GM18951 (cell line): Measurements from ENCODE around the gene LARP6.
"Not testable (repeated sequence)": the region's sequence is repeated elsewhere in the genome, so short reads cannot be mapped to it uniquely, and the experiment has no call there.

Source experiments
- POLR2A ChIP-seq: IDR thresholded peaks from 4 replicates; pipeline ENCODE4 v1.6.1; 2011; ENCODE audit warnings: mild to moderate bottlenecking; ENCODE audit not compliant: insufficient read length, insufficient read depth; ENCODE audit errors: extremely low read depth
- in situ Hi-C: fragments of 300-500 bp; cut with MboI; formaldehyde crosslinking; loops from one replicate; pipeline ENCODE4 v1.12.0; 2022; ENCODE audit warnings: low sequenced_read_pairs, mixed read lengths, inconsistent platforms; ENCODE audit not compliant: unreplicated experiment

Gene LARP6

DNA sequence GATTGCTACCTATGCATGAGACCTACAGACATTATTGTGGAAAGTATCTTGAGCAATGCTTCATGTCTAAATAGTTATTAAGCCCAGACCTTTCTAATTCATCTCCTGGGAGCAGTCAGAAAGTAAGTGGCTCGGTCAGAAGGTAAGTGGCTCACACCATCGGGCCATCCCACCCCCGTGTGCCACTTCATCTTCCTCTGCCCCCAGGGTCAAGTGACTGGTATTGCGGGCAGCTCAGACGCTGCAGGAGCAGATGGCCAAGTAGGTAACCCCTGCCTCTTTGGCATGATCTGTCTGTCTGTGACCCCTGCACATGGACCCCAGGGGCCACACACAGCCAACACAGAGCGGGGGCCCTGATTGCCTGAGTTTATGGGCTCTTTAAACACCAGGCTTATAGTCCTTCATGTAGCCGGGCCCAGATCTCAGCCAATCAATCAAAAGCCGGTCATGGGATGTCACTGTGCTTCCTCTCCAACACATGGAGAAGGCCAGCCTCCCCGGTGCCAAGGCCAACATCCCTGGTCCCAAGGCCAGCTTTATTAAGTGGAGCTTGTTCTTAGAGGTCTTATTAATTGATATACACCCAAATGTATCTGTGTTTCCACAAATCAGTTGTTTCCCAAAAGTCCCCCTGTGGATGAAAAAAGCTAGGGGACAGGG, 42.9 kb downstream of the LARP6 start:
- TF ChIP-seq POLR2A: no peak
- in situ Hi-C loops: no loop called here

DNA sequence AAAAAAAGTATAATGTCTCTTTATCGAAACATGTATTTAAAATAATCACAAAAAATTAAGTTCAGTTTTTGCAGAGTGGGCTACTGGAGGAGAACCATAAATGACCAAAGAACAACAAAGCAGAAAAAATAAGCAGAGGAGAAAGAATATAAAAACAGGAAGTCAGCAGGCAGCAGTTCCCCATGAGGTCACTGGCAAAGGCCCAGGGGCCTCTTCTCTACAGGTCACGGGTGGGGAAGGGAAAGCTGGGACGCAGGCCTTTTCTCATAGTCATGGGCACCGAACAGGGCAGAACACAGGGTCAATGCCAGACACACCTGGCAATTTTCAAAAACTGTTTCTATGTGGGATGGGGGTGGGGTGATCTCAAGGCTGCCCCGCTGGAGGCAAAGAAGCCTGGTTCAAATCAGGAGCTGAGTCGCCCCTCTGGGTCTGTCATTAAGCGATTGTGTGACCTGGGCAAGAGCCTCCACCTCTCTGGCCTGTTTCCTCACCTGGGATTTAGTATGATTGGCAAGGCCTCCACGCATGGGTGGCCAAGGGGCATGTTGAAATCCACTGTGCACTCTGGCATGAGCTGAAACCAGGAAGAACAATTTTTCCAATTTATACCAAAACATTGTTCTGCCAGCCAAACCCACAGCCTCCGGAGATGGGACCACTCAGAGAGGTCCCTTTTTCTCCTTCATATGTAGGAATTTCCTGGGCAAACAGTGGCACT, 46.8 kb downstream of the LARP6 start:
- in situ Hi-C loops: no loop called here
- no peak for TF ChIP-seq POLR2A

DNA sequence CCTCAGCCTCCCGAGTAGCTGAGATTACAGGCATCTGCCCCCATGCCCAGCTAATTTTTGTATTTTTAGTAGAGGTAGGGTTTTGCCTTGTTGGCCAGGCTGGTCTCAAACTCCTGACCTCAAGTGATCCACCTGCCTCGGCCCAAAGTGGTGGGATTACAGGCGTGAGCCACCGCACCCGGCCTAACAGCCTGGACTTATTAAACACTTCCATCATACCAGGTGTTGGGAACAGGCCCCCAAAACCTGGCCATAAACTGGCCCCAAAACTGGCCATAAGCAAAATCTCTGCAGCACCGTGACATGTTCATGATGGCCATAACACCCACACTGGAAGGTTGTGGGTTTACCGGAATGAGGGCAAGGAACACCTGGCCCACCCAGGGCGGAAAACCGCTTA, 49.6 kb downstream of the LARP6 start:
- in situ Hi-C loops: not testable (repeated sequence)

DNA sequence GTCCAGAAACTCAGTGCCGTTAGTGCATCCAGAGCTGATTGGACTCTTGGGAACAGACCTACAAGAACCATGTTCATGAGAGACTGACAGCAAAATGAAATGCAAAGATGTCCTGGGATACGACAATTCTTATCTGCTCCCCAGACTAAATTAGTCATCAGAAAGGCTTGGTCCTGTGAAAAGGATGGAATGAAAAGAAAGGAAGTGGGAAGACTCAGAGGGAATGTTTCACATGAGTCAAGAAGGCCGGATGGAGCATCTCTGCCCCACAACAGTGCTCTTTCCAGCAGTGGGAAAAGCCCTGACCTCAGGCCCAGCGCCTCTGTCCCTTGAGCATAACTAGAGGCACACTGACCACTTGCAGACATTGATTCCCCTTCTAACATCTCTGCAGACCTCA, 51.3 kb downstream of the LARP6 start:
- in situ Hi-C loops: no loop called here
- TF ChIP-seq POLR2A: no peak

DNA sequence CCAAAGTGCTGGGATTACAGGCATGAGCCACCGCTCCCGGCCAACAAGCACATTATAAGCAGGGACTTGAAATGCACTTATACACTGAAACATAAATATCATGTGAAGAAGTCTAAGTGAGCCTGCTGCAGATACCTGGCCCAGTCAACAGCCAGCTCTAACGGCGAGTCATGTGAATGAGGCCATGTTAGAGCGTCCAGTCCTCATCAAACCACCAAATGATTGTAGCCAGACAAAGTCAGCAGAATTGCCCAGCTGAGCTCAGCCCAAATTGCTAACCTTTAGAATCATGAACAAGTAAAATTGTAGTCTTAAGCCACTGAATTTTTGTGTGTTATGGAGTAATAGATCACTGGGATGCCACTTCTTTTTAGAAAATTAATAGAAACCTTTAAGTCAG, 52.8 kb downstream of the LARP6 start:
- TF ChIP-seq POLR2A: no peak
- in situ Hi-C loops: no loop called here

DNA sequence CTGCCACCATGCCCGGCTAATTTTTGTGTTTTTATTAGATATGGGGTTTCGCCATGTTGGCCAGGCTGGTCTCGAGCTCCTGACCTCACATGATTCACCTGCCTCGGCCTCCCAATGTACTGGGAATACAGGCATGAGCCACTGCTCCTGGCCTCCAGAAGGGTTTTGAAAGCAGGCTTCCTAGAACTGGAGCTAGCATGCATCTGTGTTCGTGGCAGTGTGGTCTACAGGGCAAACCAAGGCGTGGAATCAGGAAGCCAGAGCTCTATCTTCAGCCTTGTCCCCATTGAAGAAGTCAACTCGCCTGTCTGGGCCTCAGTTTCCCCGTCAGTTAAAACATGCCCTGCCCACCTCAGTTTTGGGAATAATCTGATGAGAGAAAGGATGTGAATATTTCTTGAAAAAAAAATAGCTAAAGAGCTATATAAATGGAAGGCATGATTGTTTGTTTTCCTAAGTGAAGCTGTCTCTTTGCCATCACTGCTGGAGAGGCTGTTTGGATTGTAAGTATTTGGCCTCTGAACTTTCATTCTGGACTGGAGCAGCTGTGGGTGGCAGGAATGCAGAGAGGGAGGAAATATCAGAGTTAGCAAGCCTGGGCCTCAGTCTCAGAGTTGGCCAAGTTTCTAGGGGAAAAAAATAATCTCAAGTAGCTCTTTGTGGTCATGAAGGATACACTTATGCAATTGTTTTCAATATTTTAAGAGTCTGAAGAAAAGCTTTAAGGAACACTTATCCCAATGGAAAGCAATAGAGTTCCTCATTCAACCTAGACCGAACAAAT, 54.1 kb downstream of the LARP6 start:
- no peak for TF ChIP-seq POLR2A
- in situ Hi-C loops: loop anchor here (25.0 kb wide), 1 partner anchor 1313 kb away; no protein-coding TSS in a partner anchor

DNA sequence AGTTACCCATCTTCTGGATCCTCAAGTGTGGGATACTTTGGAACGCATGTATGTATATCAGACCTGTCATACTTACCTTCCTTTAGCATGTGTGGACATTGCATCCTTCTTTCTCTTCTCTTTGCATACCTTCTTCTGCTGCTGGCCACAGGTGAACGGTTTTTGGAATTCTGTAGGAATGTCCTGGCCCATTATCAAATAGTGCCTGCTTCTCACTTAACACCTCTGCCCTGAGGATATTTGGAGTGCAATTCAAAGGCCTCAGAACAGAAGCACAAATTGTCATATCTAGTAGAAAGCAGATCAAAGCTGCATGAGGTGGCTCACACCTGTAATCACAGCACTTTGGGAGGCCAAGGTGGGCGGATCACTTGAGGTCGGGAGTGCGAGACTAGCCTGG, 56.5 kb downstream of the LARP6 start:
- no peak for TF ChIP-seq POLR2A

DNA sequence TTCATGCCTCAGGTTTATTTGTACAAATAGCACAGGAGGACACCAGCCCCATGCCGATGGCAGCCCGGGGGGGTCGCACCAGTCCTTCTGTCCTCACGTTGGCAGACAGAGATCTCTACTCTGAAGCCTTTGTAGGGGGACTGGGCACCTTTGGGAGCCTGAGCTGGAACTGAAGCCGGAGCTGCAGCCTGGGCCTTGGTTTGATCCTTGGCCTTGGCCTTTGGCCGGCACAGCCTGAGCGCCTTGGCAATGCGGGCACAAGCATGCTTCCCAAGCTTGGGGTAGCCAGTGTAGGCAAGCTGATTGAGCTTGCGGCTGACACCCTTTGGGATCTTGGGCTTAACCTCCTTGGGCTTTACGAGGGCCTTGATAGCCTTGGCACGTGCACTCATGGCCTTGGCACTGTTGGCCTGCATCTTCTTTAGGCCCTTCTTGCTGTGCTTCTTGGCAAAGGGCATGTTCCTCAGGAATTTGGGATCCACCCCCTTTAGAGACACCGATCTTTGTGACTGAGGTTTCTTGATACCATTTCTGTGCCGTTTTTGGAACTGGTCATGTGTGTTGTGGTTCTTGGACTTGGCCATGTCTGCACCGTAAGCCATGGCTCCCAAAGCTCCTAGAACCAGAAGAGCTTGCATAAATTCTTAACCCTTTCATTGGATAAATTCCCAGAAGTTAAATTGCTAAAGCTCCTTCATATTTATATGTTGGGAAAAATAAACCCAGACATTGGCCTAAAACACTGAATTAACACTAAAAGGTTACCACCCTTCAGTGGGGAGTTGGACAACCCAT, 57.2 kb downstream of the LARP6 start:
- no peak for TF ChIP-seq POLR2A

More for the DNA sequence above, 56.5 kb downstream of the LARP6 start:
- in situ Hi-C loops: loop anchor here (25.0 kb wide), 1 partner anchor 1310 kb away; no protein-coding TSS in a partner anchor

DNA sequence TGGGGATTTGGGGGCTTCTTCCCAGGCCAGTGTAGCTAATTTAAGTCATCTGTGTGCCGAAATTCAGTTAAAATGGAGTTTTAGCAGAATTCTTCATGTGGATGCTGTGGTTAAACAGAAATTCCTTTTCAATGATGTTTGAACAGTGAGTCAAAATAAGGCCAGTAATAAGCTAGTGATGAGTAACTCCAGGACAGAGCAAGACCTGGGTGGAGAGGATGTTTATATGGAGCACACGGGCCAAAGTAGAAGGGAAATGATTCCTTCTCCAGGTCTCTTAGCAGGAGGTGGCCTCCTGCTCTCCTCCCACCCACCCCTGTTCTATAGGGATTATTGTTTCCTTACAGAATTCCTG, 58.7 kb downstream of the LARP6 start:
- in situ Hi-C loops: loop anchor here (25.0 kb wide), 1 partner anchor 1308 kb away; no protein-coding TSS in a partner anchor
- TF ChIP-seq POLR2A: no peak

More for the DNA sequence above, 57.2 kb downstream of the LARP6 start:
- in situ Hi-C loops: loop anchor here (25.0 kb wide), 1 partner anchor 1309 kb away; no protein-coding TSS in a partner anchor

DNA sequence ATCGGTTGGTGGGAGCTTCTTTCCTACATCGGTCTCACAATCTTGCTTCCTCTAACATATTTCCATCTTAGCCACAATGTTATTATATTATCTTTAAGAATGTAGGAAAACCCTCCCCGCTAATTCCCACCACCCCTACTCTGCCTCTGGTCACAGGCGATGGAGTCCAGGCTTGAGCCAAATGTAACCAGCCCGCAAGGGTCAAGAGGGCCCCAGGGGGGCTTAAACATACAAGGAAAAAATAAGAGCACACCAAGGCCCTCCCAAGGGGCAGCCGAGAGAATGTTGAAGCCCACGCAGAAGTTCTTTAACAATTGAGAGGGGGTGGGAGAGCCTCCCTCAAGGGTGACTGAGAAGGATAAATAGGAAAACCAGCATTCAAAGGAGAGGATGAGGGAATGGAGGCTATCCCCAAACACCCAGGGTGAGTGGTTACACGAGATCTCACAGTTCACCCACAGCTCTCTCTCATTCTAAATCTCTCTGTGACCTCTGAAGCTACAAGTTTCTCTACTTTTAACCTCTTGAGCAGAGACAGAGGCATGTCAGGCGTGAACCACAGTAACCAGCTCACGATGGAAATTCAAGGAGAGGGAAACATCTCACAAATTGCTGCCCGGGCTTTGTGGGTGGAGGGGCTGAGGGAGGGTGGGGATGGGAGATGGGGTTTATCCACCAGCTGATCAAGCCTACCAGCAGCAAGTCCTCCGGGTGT, 59.2 kb downstream of the LARP6 start:
- TF ChIP-seq POLR2A: no peak
- in situ Hi-C loops: loop anchor here (25.0 kb wide), 1 partner anchor 1307 kb away; no protein-coding TSS in a partner anchor

DNA sequence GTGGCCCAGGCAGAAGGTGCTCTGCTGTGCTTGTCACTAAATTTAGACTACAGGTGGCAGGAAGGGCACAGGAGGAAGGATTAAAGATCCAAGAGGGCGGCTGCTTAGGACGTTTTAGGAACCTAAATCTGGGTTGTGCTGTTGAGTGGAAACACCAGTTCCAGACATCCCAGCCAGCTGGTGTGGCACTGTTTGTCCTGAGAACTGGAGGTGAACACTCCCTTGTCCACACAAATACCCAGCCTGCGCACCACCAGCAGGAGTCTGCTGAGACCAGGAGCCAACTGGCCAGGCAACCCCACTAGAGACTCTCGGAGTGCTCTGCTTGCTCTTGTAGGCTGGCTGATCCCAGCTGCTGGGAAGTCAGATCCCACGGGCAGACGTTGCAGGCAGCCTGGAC, 60.3 kb downstream of the LARP6 start:
- no peak for TF ChIP-seq POLR2A
- in situ Hi-C loops: loop anchor here (25.0 kb wide), 1 partner anchor 1306 kb away; no protein-coding TSS in a partner anchor

DNA sequence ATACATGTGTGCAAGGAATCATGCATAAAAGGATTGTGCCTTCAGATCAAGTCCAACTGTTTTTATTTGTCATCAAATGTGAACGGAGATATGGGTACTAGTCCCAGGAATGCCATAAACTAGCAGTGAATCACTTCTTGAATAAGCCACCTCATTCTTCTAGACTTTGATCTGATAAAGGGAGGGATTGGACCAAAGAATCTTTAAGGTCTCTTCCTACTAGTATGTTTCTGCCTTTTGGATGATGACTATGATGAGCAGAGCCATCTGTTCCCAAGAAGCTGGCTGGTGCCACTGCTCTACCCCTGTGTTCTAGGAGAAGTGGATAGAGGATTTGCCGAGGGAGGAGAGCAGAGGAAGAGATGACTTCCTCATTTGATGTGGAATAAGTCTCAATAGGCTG, 61.8 kb downstream of the LARP6 start:
- in situ Hi-C loops: loop anchor here (25.0 kb wide), 1 partner anchor 1305 kb away; no protein-coding TSS in a partner anchor
- no peak for TF ChIP-seq POLR2A

DNA sequence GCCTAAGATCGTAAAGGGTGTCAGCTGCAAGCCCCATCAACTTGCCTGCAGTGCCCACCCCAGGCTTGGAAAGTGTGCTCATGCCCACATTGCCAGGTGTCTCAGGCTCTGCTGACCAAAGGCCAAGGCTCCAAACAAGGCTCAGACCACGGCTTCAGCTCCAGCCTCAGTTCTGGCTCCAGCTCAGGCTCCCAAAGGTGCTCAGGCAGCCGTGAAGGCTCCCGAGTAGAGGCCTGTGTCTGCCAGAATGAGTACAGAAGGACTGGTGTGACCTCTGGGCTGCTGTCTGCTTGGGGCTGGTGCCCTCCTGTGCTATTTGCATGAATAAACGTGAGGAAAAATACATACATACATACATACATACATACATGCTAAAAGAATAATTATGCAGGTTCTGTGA, 62.7 kb downstream of the LARP6 start:
- no peak for TF ChIP-seq POLR2A
- in situ Hi-C loops: loop anchor here (25.0 kb wide), 1 partner anchor 1304 kb away; no protein-coding TSS in a partner anchor
